Activated CD8-positive, alpha-beta memory T cell treated with anti-CD3 and anti-CD28 coated beads for 24 hours (primary cell): ENCODE measurements around the gene BCR.

Experiments used
- DNase-seq: peaks from one replicate; pipeline ENCODE4 v3.0.0-alpha.2; 2020

BCR gene

DNA sequence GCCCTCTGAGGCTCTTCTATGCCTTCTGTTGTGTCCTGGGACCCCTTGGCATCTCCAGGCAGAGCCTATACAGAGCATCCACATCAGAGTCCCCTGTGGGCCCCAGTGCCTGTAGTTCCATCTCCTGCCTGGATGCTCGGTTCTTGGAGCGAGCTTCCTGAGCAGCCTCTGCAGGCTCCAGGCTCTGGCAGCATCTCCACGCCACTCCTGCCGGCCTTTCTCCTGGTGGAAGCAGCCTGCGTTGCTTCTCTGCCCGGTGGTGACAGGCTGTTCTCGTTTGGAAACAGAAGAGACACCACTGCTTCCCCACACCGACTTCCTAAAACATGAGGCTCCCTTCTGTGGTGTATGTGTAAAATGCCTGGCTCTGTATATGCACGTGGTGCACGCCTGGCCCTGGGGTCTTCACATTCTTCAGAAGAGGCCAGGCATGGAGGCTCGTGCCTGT is 52.8 kb downstream of the BCR start:
- DNase-seq = no peak

DNA sequence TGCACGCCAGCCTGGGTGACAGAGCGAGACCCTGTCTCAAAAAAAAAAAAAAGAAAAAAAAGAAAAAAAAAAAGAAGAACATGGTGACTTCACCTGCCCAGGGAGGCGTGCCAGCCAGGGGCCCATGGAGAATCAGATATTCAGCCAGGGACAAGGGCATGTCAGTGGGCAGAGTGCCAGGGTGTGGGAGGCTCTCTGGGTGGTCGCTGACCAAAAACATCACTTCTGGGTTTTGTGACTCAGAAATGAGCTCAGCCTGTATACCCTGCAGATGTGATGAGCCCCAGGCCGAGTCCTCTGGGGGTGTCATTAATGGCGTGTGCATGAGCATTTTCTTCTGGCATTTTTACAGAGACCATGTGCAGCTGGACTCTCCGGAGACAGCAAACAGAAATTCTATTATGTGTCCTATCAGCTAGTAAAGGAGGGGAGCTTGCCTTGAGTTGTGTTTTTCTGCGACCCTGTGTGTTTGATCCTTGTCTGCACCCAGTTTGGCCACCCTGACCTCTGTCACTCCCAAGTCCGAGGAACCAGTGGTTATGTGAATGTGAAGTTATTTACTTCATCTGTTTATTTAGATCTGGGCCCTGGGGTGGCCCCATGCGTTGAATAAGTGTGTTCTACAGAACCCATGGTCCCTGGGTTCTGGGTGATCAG is 53.6 kb downstream of the BCR start:
- DNase-seq = peak; percentile 70

DNA sequence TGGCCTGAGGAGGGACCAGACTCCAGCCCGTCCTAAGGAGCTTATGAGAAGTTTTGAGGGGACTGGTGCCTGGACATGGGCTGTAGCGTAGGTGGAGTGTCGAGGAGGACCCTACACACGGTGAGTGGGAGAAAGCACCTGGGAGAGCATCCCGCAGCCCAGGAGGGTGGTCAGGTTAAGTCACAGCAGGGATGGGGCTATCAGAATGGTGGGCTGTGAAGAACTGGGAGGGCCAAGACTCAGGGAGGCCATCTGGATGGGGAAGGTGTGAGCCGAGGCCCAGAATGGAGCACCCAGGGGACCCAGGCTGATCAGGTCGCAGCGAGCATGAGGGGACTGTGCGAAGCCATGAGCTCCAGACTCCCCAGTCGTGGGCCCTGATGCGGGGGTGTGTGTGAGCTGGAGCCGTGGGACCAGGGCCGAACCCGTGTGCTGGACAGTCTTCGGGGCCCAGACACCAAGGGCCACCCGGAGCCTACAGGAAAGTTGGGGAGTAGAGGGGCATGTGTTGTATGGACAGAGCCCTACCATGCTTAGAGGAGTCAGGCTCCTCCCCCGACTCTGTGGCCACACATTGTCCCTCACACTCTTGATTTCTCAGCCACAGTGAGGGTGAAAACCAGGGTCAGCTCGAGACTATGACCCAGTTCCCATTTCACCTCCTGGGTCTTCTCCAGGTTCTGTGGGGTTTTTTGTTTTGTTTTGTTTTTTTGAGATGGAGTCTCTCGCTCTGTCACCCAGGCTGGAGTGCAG is 54.3 kb downstream of the BCR start:
- no peak for DNase-seq

DNA sequence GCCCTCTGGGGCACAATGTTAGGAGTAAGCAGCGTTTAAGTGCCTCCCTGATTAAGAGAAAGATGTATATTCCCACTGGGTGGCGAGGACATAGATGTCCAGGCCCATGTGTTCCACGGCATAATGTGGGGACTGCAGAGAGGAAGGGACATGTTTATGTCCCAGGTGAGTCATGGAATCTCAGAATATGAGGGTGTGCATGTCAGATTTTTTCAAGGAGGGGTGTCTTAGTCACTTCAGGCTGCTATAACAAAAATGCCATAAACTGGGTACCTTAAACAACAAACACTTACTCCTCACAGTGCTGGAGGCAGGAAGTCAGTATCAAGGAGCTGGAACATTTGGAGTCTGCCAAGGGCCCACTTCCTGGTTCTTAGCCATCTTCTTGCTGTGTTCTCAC is 55.1 kb downstream of the BCR start:
- DNase-seq = no peak

DNA sequence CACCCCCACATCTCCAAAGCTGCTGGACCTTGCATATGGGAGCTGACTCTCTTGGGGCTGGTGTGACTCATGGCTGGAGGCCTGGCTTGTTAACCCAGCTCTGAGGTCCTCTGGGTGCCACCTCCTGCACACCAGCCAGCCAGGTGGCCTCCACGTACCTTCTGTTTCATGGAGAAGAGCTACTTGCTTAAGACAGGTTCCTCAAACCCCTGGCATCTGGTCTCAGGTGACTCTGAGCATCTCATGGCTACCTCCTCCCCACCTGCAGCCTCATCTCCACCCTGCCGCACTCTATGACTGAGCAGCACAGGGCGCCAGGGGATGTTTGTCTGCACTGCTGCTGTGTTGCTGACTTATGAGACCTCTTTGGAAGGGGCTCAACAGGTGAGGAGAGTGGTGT is 55.7 kb downstream of the BCR start:
- no peak for DNase-seq

DNA sequence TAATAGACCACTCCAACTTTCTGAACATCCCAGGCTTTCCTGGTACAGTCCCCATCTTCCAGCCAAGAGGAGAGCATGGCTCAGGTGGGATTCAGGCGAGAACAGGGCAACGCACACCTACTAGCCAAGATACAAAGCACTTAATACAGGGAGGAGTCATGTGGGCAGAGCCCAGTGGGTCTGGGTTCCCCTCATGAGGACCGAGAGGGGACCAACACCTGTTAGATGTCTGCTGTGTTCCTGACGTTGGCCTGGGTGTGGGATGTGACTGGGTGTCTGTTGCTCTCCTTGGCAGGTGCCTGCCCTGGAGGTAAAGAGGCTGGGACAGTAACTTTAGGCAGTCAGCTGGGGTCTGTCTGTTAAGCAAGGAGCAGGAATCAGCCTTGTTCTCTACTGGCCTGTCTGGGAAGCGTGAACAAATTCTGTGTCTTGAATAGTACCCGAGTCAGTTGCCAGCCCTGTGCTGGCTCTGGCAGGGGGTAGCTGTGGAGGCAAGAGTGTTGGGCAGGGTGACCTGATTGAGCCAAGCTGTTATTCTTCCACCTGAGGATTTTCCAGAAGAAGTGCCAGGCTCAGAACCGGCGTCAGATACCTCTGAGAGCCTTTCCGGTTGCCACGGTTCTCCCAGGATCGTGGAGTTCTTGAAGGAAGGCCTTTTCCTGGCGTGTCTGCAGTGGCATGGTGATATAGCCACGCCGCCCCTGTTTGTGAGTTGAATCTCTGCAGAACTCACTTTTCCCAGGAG is 56.3 kb downstream of the BCR start:
- no peak for DNase-seq

DNA sequence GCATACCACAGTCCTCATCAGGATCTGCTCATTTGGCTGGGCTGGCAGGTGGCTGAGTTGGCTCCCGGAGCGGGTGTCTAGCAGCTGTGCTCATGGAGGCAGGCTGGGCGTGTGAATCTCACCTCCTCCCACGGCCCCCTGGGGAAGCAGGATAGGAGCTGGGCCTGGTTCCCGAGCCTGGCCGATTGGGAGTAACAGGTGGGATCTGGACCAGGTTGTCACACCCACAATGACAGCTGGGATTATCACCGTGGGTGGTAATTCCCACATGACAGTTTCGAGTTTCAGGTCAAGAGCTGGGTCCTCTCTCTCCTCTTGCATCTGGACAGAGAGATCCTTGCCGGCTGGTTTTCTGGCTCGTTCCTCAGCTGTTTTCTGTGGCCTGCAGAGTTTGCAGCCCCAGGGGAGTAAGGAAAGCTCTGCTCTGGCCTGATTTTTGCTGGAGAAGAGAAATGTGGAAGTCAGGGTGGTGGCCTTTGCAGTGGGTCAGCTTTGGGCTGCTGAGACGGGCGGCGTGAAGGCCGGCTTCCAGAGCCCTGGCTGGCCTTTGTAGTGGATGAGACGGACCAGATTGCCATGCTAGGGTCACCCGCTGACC is 57.0 kb downstream of the BCR start:
- no peak for DNase-seq

DNA sequence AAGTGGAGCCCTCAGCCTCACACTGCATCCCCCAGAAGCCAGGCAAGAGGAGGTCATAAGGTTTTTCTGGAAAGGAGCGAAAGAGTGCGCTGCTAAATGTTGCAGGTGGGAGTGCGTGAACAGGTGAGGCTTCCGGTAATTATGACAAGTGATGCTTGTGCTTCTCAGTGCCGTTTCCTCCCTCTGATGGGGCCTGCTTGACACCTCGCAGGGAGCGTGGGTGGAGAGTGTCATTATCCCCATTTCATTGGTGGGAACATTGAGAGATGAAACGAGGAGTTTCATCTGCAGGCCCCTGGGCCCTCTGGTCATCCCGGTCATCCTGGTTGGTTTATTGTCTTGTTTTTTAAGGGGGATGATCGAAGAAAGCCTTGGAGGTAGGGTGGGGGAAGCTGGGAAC is 57.5 kb downstream of the BCR start:
- DNase-seq = no peak

DNA sequence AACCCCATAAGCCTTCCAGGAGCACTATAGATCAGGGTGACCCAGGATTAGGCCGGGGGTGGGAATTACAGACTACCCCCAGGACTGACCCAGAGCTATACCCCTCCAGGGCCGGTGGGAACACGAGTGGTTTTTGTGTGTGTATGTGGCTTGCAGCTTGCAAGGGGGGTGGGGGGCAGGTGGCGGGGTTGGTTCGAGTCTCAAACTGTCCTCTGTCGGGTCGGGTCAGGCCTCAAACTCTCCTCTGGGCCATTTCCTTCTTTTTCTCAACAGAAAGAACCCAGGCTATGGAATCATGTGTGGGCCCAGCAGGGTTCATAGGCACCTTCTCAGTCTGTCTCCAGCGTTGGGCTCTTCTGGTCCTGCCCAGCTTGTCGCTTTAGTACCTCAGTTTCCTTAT is 58.4 kb downstream of the BCR start:
- DNase-seq = no peak

DNA sequence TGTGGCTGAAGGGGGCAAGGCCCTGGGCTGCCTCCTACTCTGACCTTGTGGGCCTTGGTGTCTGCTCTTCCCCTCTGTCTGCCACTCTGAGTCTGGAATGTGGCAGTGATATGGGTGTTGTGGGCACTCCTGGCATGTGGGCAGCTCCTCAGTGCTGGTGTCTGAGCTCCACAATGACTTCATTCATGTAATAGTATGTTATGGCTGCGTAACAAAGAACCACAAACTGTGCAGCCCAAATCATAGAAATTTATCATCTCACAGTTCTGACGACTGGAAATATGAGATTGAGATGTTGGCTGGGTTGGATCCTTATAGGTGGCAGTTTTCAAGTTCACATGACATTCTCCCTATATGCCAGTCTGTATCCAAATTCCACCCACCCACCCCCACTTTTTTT is 59.1 kb downstream of the BCR start:
- DNase-seq = no peak

DNA sequence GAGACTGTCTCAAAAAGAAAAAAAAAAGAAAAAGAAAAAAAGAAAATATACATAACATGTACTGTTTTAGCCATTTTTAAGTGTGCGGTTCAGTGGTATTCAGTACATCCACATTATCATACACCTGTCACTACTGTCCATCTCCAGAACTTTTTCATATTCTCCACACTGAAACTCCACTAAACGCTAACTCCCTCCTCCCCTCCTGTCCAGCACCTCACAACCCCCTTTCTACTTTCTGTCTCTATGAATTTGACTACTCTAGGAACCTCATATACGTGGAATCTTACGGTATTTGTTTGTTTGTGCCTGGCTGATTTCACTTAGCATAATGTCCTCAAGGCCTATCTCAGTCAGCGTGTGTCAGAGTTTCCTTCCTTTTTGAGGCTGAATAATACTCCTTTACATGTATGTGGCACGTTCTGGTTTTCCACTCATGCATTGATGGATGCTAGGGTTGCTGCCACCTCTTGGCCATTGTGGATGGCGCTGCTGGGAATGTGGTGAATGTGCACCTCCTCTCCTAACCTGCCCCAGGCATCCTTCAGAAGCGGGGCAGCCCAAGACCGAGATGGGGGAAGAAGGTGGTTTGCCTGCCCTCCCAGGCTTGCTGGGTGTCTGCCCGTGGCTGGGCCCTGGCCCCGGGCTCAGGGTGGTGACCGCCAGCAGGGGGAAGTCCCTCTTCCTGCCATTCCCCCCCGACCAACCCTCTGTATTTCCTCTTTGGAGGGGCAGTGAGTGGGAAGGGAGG is 60.5 kb downstream of the BCR start:
- no peak for DNase-seq

DNA sequence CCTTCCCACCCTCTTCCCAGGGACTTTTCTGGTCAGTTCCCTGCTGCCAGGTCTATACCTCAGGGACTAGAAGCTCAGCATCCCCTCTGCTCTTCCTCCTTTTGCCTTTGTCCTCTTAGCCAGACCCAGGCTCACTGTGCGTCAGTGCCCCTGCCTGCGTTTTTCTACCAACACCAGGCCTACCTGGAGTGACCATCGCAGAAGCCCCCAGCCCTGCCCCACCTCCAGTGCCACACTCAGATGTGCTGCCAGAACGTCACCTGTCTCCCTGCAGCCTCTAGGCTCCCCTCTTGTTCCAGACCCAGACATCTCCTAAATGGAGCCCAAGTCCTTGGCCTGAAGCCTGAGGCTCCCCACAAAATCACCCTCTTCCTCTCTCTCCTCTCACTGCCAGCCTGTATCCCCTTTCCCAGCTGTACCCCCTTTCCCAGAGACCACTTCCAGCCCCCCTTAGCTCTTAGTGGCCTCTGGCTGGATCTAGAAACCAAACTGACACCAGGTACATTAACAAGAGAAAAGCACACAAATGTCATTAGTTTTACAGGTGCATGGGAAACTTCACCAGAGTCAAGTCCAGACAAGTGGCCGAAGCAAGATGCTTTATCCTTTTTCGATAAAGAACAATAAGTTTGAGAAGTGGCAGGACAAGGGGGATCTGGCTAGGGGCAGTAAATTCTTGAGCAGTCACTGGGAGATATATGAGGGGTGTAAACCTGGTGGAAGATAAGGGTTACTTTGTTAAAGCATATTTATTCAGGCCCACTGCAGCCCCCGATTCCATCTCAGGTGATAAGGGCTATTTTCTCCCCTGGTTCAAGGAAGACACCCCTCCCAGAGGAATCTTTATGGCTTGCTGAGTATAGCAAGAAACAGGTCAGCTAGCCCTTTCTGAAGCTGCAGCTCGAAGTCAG is 61.5 kb downstream of the BCR start:
- DNase-seq = no peak

DNA sequence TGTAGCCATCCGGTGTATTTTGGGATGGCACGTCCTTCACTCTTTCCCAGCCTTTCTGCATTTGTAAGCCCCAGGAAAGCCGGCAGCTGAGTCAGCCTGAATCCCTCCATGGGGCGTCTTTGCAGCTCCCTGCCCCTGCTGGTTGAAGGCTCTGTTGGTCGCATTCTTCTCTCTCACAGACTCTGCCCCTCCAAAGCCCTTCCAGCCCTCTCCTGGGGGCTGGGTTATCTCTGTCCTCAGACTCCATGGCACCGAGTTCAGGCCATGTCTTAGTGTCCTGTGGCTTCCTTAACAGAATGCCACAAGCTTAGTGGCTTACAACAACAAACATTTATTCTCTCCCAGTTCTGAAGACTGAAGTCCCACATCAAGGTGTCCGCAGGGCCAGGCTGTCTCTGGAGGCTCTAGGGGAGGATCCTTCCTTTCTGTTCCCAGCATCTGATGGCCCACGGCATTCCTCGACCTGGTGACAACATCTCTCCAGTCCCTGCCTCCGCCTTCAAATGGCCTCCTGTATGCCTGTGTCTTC is 62.2 kb downstream of the BCR start:
- DNase-seq = no peak

DNA sequence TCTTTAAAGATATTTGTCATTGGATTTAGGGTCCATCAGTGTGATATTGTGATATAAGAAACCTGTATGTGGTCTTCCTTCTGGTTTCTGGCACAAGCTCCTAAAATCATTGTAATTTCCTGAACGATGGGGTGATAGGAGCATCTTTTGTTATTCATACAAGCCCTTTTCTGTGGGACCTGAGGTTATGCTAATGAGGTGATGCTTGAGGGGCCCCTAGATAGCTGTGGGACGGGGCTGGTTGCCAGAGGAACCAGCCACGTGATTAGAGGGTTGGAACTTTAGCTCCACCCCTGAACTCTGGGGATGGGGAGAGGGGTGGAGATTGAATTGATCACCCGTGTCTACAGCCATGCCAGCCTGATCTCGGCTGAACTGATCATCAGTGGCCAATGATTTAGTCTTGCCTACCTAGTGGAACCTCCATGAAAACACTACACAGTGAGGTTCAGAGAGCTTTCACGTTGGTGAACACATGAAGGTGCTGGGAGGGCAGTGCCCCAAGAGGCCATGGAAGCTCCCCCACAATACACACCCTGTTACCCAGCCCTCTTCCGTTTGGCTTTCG is 62.8 kb downstream of the BCR start:
- peak; percentile 79 for DNase-seq

DNA sequence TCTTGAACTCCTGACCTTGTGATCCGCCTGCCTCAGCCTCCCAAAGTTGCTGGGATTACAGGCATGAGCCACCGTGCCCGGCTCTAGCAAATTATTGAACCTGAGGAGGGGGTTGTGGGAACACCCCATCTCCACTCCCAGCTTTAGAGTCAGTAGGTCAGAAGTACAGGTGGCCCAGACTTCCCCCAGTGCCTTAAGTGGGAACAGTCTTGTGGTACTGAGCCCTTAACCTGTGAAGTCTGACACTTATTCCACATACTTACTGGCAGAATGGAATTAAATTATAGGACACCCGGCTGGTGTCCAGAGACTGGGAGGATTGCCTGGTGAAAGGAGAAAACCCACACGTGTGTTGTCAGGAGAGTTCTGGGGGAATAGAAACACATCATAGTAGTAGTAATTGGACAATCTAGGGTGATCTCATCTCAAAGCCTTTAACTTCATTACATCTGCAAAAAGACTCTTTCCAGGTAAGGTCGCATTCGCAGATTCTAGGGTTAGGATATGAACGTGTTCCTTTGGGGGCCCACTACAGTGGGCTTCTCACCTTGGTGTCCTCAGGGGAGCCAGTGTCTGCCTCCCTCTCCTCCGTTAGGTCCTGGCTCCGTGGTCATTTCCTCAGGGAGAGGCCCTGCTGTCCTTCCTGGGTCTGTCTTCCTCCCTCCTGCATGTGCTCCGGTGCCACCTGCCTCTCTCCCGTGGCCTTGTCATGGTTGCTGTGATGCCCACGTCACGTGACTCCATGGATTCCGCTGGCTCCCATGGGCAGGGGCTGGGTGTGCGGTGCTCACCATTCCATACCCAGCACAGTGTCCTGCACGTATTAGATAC is 63.8 kb downstream of the BCR start:
- DNase-seq = no peak

DNA sequence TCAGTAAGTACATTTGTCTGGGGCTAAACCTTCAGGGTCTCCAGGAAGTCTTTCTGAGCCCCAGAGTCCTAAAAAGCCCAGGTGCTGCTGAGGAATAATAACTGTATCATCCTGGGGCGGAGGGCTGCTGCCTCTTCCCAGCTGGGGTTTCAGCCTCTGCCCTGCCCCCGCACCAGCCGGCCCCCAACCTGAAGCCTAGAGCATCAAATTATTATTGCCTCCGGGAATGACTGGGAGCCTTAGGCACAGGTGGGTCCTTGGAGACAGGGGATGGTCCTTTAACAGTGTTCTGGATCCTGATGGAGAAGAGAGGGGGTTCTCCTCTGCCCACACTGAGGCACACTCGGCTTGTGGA is 64.4 kb downstream of the BCR start:
- DNase-seq = no peak

DNA sequence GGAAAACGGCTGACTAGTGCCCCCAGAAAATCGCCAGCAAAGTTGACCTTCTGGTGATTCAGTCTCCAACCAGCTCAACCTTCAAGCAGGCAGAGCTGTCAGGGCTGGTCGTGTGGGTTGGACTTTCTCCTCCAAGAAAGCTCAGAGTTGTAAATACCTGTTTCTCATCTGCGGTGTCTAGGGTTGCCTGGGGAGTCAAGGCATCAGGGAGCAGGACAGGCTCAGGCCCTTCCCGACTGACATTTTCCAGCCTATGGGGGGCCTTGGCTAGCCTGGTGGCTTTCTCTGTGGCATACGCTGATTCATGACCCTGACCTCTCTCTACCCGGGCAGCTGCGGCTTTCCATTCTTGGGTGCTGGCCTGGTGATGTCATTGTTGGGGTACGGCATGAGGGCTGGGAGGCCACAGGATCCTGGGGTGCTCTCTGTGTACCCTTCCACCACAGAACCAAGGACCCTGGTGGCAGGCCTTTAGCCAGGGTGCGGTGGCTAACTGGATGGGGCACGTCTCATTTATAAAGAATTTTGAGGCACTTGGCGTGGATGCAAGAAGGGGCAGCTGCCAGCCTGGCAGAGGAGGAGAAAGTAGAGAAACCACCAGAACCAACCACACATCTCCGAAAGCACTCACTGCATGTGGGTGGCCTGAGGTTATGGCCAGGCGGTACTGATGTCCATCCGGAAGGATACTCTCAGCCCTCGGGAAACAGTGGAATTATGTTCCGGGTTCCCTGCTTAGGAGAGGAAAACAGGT is 64.9 kb downstream of the BCR start:
- DNase-seq = no peak

DNA sequence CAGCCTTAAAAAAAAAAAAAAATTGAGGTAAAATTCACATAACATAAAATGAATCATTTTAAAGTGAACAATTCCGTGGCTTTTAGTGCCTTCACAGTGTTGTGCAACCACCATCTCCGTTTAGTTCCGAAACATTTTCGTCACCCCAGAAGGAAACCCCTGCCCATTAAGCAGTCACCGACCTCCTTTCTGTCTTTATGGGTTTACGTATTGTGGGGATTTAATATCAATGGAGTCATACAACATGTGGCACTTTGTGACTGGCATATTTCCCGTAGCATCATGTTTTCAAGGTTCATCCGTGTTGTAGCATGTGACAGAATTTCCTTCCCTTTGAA is 65.5 kb downstream of the BCR start:
- no peak for DNase-seq

DNA sequence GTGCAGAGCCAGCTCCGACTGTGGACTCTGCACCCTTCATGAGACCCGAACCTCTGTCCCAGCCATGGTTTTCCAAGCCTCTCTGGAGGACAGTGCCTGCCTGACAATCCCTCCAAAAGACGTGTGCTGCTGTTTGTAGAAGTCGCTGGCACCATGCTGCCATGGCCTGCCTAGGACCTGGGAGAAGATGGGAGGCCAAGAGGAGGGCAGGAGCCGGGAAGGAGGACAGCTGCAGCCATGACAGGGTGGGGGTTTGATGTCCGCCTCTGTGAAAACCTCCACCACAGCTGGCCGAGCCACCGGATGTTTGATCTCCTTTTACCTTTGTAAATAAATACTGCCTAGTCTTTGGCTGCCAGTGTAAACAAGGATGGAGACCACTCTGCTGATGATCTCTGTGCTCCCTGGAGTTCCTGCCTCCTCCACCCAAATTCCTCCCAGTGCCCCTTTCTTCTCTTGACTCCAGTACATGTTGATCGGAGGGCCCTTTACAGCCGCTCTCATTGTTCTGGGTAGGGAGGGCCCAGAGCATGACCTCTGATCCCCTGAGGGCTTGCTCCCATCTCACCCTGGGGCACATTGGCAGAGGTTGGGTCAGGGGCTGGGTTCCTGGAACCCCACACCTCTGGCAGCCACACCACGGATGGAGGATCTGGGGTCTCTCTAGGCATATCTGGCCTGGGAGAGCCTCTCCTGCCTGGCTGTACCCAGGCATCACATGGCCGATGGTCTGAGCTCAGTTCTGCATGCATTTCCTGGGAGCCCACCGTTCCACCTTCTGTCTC is 66.9 kb downstream of the BCR start:
- DNase-seq = no peak
